GM12878 (cell line): Measurements from ENCODE around the gene HSD17B11. TPM values are rescaled to one million over a fixed set of nuclear protein-coding genes. Genes with fewer than 3 reads are reported as not detected.

Source experiments
- ATAC-seq: fragments of 200-7000 bp; cut with Tn5 transposase; 3 replicates; pipeline ENCODE4 v1.9.1; 2020; ENCODE audit warnings: mild to moderate bottlenecking, moderate library complexity
- BruUV-seq: library from RNA; stranded (reverse); fragments of 400-500 nt; replicated peaks from 2 replicates; lab custom pipeline; 2021; lab: Mats Ljungman, UMichigan
- CTCF ChIA-PET: fragments of 300-600 bp; sonication (Branson Sonifier 250); formaldehyde crosslinking; extraction: SDS; loops from one replicate; lab custom pipeline; 2021; ENCODE audit warnings: inconsistent platforms; lab: Yijun Ruan, JAX
- POLR2A ChIA-PET: fragments of 350-600 bp; formaldehyde crosslinking; extraction: SDS; loops from one replicate; lab custom pipeline; 2021; ENCODE audit warnings: inconsistent platforms; lab: Charles Lee
- RAD21 ChIA-PET: fragments of 300-600 bp; sonication (Branson Sonifier 250); formaldehyde crosslinking; loops from one replicate; lab custom pipeline; 2023; ENCODE audit warnings: antibody characterized with exemption; ENCODE audit not compliant: unreplicated experiment; lab: Charles Lee
- SMC1A ChIA-PET: fragments of 300-600 bp; sonication (Branson Sonifier 250); formaldehyde crosslinking; loops from one replicate; lab custom pipeline; 2023; ENCODE audit not compliant: unreplicated experiment, uncharacterized antibody; lab: Charles Lee
- DNase-seq: peaks from one replicate; pipeline ENCODE4 v3.0.0-alpha.2; 2011; ENCODE audit warnings: low read depth, low spot score
- FAIRE-seq: peaks from 3 replicates; lab custom pipeline; 2011; peaks lifted over from hg19 to GRCh38; lab: Jason Lieb, UNC
- H2AFZ ChIP-seq: 2 replicates; pipeline ENCODE4 v1.6.0; 2011; ENCODE audit warnings: low read depth, low read length, control low read depth; ENCODE audit not compliant: control insufficient read depth
- H3K27ac ChIP-seq: 2 replicates; pipeline ENCODE4 v1.5.1; 2011; ENCODE audit warnings: control low read depth; ENCODE audit not compliant: control insufficient read depth, insufficient read depth
- H3K27me3 ChIP-seq, 2 experiments: replicated peaks in 1 of 2; 2 replicates each; pipeline versions ENCODE4 v1.6.0 to v1.6.1; 2011; ENCODE audit warnings: low read length in 1 of 2; ENCODE audit not compliant: control insufficient read depth in 2 of 2, insufficient read depth in 2 of 2
- H3K36me3 ChIP-seq, 2 experiments: 2 replicates each; pipeline ENCODE4 v1.5.1; 2011; ENCODE audit warnings: low read length in 1 of 2; ENCODE audit not compliant: control insufficient read depth in 2 of 2, insufficient read depth in 2 of 2
- H3K4me1 ChIP-seq: 2 replicates; pipeline ENCODE4 v1.6.1; 2011; ENCODE audit warnings: mild to moderate bottlenecking, low read length, moderate library complexity, mixed read lengths; ENCODE audit not compliant: control insufficient read depth, insufficient read depth
- H3K4me2 ChIP-seq: 2 replicates; pipeline ENCODE4 v1.6.0; 2011; ENCODE audit warnings: control low read depth; ENCODE audit not compliant: control insufficient read depth, insufficient read depth
- H3K4me3 ChIP-seq: fragments of 200-600 bp; sonication (generic); 2 replicates; pipeline ENCODE4 v1.5.1; 2016
- H3K79me2 ChIP-seq: 2 replicates; pipeline ENCODE4 v1.6.0; 2011; ENCODE audit warnings: low read length; ENCODE audit not compliant: control insufficient read depth, insufficient read depth
- H3K9ac ChIP-seq: 2 replicates; pipeline ENCODE4 v1.8.0; 2011; ENCODE audit warnings: low read length, control low read depth, mixed read lengths; ENCODE audit not compliant: control insufficient read depth, insufficient read depth
- H3K9me3 ChIP-seq: replicated peaks from 3 replicates; pipeline ENCODE4 v1.5.1; 2011; ENCODE audit warnings: mild to moderate bottlenecking, low read length; ENCODE audit not compliant: control insufficient read depth, insufficient read depth
- H4K20me1 ChIP-seq: 2 replicates; pipeline ENCODE4 v1.6.0; 2011; ENCODE audit not compliant: control insufficient read depth, insufficient read depth
- BHLHE40 ChIP-seq, 2 experiments: fragments of 450-650 bp in 1 of 2; IDR thresholded peaks; 2 replicates each; pipeline ENCODE4 v1.6.1; 2011 to 2017; ENCODE audit warnings: low read depth in 2 of 2, borderline replicate concordance in 1 of 2, improper control_type of control experiment in 1 of 2, low read length in 1 of 2, mild to moderate bottlenecking in 1 of 2
- ESRRA ChIP-seq: IDR thresholded peaks from 2 replicates; pipeline ENCODE4 v1.6.1; 2012; ENCODE audit warnings: mild to moderate bottlenecking, low read length, improper control_type of control experiment
- HDAC2 ChIP-seq: fragments of 200-600 bp; sonication (generic); IDR thresholded peaks from 2 replicates; pipeline ENCODE4 v1.6.1; 2017
- MEF2A ChIP-seq: IDR thresholded peaks from 2 replicates; pipeline ENCODE4 v1.6.1; 2011; ENCODE audit warnings: low read depth, mild to moderate bottlenecking, low read length, moderate library complexity; ENCODE audit not compliant: insufficient read depth
- MTA3 ChIP-seq: IDR thresholded peaks from 2 replicates; pipeline ENCODE4 v1.6.1; 2012; ENCODE audit warnings: low read length, inconsistent platforms, borderline replicate concordance
- NR2C2 ChIP-seq: IDR thresholded peaks from 2 replicates; pipeline ENCODE4 v1.6.1; 2011; ENCODE audit warnings: borderline replicate concordance, low read depth; ENCODE audit not compliant: control insufficient read depth, insufficient read length
- NR2F1 ChIP-seq: fragments of 450-650 bp; conservative IDR thresholded peaks from 2 replicates; pipeline ENCODE4 v1.6.1; 2017; ENCODE audit warnings: mild to moderate bottlenecking
- PAX8 ChIP-seq: fragments of 450-650 bp; IDR thresholded peaks from 2 replicates; pipeline ENCODE4 v1.6.1; 2017; ENCODE audit warnings: mild to moderate bottlenecking, moderate library complexity
- PML ChIP-seq: IDR thresholded peaks from 2 replicates; pipeline ENCODE4 v1.6.1; 2012; ENCODE audit warnings: low read length, inconsistent platforms
- POLR2A ChIP-seq: IDR thresholded peaks from 2 replicates; pipeline ENCODE4 v1.6.1; 2011; ENCODE audit warnings: low read depth, mild to moderate bottlenecking, low read length
- POLR2AphosphoS5 ChIP-seq: IDR thresholded peaks from 2 replicates; pipeline ENCODE4 v1.6.1; 2011; ENCODE audit warnings: mild to moderate bottlenecking, low read length, inconsistent platforms
- RAD21 ChIP-seq: IDR thresholded peaks from 2 replicates; pipeline ENCODE4 v1.6.1; 2011; ENCODE audit warnings: mild to moderate bottlenecking, low read depth, low read length, moderate library complexity; ENCODE audit not compliant: insufficient read depth
- SIN3A ChIP-seq: IDR thresholded peaks from 2 replicates; pipeline ENCODE4 v1.6.1; 2012; ENCODE audit warnings: low read depth, low read length, improper control_type of control experiment
- SMC3 ChIP-seq: IDR thresholded peaks from 2 replicates; pipeline ENCODE4 v1.6.1; 2011; ENCODE audit warnings: low read length, improper control_type of control experiment, borderline replicate concordance
- TCF7 ChIP-seq: IDR thresholded peaks from 2 replicates; pipeline ENCODE4 v1.6.1; 2014; ENCODE audit warnings: antibody characterized with exemption, borderline replicate concordance
- ZBED1 ChIP-seq: IDR thresholded peaks from 2 replicates; pipeline ENCODE4 v1.6.1; 2016; ENCODE audit warnings: borderline replicate concordance
- ZNF274 ChIP-seq: IDR thresholded peaks from one replicate; pipeline ENCODE4 v1.8.0; 2011; ENCODE audit not compliant: insufficient read length, insufficient read depth
- in situ Hi-C: fragments of 300-500 bp; cut with MboI; formaldehyde crosslinking; loops from 9 replicates; pipeline ENCODE4 v1.14.3; 2018; ENCODE audit warnings: mixed read lengths
- intact Hi-C: fragments of 100-400 bp; cut with micrococcal nuclease; formaldehyde crosslinking; loops from one replicate; pipeline ENCODE4 v1.14.2; 2022; ENCODE audit not compliant: unreplicated experiment
- polyA plus RNA-seq, 11 experiments: library from polyadenylated mRNA; depleted of rRNA in 4 of 11; unstranded in 6 of 11; stranded (reverse) in 5 of 11; fragments of >200 nt; fragmentation: Nextera tagmentation in 4 of 11; fragmentation: Illumina TruSeq in 1 of 11; extraction: Ambion mirVana in 4 of 11; extraction: Trizol in 1 of 11; gene quantifications; 1 replicate in 1 of 11; 2 replicates in 10 of 11; pipeline versions ENCODE4 v1.2.1 to v1.2.3, GENCODE V29; 2011 to 2016; ENCODE audit warnings: inconsistent platforms in 2 of 11, missing spikeins in 2 of 11, low read depth in 1 of 11
- total RNA-seq, 4 experiments: library from RNA; depleted of rRNA in 3 of 4; stranded (reverse); fragments of >200 nt in 3 of 4; fragmentation: Illumina TruSeq in 1 of 4; extraction: Trizol in 1 of 4; gene quantifications; 2 replicates each; pipeline versions ENCODE4 v1.2.1 to v1.2.3, GENCODE V29; 2013 to 2021
- TF ChIP-seq, protein P1 (sequence below): fragments of 450-650 bp; IDR thresholded peaks from 2 replicates; pipeline ENCODE4 v1.6.1; 2017; ENCODE audit warnings: antibody characterized with exemption, mild to moderate bottlenecking, moderate library complexity
- TF ChIP-seq, protein P2 (sequence below): IDR thresholded peaks from 2 replicates; pipeline ENCODE4 v1.6.1; 2012; ENCODE audit warnings: mild to moderate bottlenecking, low read depth, low read length

HSD17B11 gene
- total and polyA plus RNA-seq, 10 of the 15 experiments (the other 5 are each of a cell fraction or from before 2014, with no cell fraction given) = 10.3 to 29.5 (median 17.7) TPM

DNA sequence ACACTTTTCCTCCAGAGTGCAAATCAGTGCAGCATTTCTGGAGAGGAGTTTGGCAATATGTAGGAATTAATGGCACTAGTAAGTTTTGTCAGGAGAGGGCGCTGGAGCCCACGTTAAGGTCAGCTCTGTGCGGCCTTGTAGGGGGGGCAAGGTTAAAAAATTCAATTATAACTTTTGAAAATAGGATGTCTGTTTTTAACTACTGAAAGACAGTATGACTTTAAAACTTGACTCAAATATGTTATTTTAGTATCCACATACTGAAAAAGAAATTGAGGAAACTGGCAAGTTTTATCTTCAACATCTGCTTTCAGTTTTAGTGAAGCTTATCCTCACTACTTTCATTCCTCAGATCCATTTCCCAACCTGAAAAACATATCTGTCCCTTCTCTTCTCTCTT lies 37.4 kb downstream of the HSD17B11 start (continued):
- TF ChIP-seq MEF2A (0 out of 2 replicates have a peak, but pooled peaks have one; percentile 39), SMC3 (peak; percentile 74), ZNF274 (no peak), ZBED1 (no peak), TCF7 (no peak), BHLHE40 (IDR thresholded peaks at IDR 0.05; ENCODE audit: borderline replicate concordance in 1 of 2, low read depth in 2 of 2, low read length in 1 of 2) (no peak), RAD21 (peak; percentile 84), HDAC2 (no peak), NR2C2 (no peak)
- TF ChIP-seq, protein P1, sequence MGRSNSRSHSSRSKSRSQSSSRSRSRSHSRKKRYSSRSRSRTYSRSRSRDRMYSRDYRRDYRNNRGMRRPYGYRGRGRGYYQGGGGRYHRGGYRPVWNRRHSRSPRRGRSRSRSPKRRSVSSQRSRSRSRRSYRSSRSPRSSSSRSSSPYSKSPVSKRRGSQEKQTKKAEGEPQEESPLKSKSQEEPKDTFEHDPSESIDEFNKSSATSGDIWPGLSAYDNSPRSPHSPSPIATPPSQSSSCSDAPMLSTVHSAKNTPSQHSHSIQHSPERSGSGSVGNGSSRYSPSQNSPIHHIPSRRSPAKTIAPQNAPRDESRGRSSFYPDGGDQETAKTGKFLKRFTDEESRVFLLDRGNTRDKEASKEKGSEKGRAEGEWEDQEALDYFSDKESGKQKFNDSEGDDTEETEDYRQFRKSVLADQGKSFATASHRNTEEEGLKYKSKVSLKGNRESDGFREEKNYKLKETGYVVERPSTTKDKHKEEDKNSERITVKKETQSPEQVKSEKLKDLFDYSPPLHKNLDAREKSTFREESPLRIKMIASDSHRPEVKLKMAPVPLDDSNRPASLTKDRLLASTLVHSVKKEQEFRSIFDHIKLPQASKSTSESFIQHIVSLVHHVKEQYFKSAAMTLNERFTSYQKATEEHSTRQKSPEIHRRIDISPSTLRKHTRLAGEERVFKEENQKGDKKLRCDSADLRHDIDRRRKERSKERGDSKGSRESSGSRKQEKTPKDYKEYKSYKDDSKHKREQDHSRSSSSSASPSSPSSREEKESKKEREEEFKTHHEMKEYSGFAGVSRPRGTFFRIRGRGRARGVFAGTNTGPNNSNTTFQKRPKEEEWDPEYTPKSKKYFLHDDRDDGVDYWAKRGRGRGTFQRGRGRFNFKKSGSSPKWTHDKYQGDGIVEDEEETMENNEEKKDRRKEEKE = no peak
- TF ChIP-seq, all 136 proteins: peak for 7

DNA sequence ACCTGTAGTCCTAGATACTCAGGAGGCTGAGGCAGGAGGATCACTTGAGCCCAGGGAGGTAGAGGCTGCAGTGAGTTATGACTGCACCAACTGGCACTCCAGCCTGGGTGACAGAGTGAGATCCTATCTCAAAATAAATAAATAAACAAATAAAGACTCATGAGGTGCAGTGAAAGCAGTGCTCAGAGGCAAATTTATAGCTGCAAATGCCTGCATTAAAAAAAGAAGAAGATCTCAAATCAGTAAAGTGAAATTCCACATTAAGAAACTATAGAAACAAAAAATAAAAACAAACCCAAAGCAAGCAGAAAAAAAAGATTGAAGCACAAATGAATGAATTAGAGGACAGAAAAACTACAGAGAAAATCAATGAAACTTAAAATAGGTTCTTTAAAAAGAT lies 45.8 kb downstream of the HSD17B11 start:
- H3K36me3 ChIP-seq = no peaks in the 10 kb centered on the region; a peak in 2 of 4 replicates
- ChIA-PET RAD21 (no interaction called here), POLR2A (no interaction called here), CTCF (interaction anchor here (1.0 kb wide), 1 partner anchor 9 kb away, joined by 5 read pairs; no protein-coding TSS in a partner anchor), SMC1A (interaction anchor here (0.6 to 0.9 kb wide), 2 partner anchors 19 to 122 kb away, joined by 3 to 4 read pairs; no protein-coding TSS in a partner anchor)
- no peaks in the 10 kb centered on the region for H4K20me1 ChIP-seq
- BruUV-seq = no TSS peak
- H3K9me3 ChIP-seq = no peaks in the 10 kb centered on the region; the same call in 2 of the 3 replicates
- ATAC-seq (no peak), DNase-seq (no peak), FAIRE-seq (no peak)
- H3K9ac ChIP-seq = no peak overlapping the region
- H2AFZ ChIP-seq = no peak overlapping the region
- in situ Hi-C loops (no loop called here), intact Hi-C loops (no loop called here)
- no peaks in the 10 kb centered on the region for H3K4me1 ChIP-seq
- no peak overlapping the region for H3K4me2 ChIP-seq
- no peaks in the 10 kb centered on the region for H3K27me3 ChIP-seq
- no peaks in the 10 kb centered on the region for H3K79me2 ChIP-seq
- no peak overlapping the region for H3K4me3 ChIP-seq
- no peak overlapping the region for H3K27ac ChIP-seq
- TF ChIP-seq ESRRA (no peak), PAX8 (no peak), POLR2AphosphoS5 (no peak), NR2F1 (no peak), POLR2A (no peak), MTA3 (no peak), PML (no peak), SIN3A (no peak)
- TF ChIP-seq, protein P2, sequence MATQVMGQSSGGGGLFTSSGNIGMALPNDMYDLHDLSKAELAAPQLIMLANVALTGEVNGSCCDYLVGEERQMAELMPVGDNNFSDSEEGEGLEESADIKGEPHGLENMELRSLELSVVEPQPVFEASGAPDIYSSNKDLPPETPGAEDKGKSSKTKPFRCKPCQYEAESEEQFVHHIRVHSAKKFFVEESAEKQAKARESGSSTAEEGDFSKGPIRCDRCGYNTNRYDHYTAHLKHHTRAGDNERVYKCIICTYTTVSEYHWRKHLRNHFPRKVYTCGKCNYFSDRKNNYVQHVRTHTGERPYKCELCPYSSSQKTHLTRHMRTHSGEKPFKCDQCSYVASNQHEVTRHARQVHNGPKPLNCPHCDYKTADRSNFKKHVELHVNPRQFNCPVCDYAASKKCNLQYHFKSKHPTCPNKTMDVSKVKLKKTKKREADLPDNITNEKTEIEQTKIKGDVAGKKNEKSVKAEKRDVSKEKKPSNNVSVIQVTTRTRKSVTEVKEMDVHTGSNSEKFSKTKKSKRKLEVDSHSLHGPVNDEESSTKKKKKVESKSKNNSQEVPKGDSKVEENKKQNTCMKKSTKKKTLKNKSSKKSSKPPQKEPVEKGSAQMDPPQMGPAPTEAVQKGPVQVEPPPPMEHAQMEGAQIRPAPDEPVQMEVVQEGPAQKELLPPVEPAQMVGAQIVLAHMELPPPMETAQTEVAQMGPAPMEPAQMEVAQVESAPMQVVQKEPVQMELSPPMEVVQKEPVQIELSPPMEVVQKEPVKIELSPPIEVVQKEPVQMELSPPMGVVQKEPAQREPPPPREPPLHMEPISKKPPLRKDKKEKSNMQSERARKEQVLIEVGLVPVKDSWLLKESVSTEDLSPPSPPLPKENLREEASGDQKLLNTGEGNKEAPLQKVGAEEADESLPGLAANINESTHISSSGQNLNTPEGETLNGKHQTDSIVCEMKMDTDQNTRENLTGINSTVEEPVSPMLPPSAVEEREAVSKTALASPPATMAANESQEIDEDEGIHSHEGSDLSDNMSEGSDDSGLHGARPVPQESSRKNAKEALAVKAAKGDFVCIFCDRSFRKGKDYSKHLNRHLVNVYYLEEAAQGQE = no peak
